Panc1 (cell line): ENCODE results near the gene BIVM. TPM values are rescaled to one million over a fixed set of nuclear protein-coding genes. Genes with fewer than 3 reads are reported as not detected.

ENCODE experiments used
- ATAC-seq: fragments of 200-7000 bp; cut with Tn5 transposase; 2 replicates; pipeline ENCODE4 v1.9.1; 2020; ENCODE audit warnings: mild to moderate bottlenecking, moderate library complexity
- BruUV-seq: library from RNA; stranded (reverse); fragments of 400-500 nt; replicated peaks from 2 replicates; lab custom pipeline; 2021; lab: Mats Ljungman, UMichigan
- CTCF ChIA-PET: fragments of 300-600 bp; sonication (Branson Sonifier 250); formaldehyde crosslinking; loops from one replicate; lab custom pipeline; 2022; ENCODE audit warnings: antibody characterized with exemption; lab: Charles Lee
- POLR2A ChIA-PET: fragments of 300-600 bp; sonication (Branson Sonifier 250); formaldehyde crosslinking; loops from one replicate; lab custom pipeline; 2022; ENCODE audit warnings: antibody characterized with exemption; lab: Charles Lee
- DNase-seq: peaks from one replicate; pipeline ENCODE4 v3.0.0-alpha.2; 2010; ENCODE audit warnings: low read depth, low spot score
- H3K27ac ChIP-seq: 2 replicates; pipeline ENCODE4 v1.5.1; 2011; ENCODE audit warnings: mild to moderate bottlenecking, low read length, inconsistent platforms
- H3K27me3 ChIP-seq: fragments of 200-500 bp; sonication (Bioruptor generic); 2 replicates; pipeline ENCODE4 v1.6.0; 2014; ENCODE audit warnings: low read length, inconsistent platforms; ENCODE audit not compliant: control insufficient read depth, insufficient read depth
- H3K36me3 ChIP-seq: fragments of 200-500 bp; sonication (Bioruptor generic); 2 replicates; pipeline ENCODE4 v1.5.1; 2014; ENCODE audit warnings: inconsistent platforms, mild to moderate bottlenecking, low read length, moderate library complexity; ENCODE audit not compliant: control insufficient read depth, insufficient read depth
- H3K4me1 ChIP-seq: 2 replicates; pipeline ENCODE4 v1.5.1; 2011; ENCODE audit warnings: inconsistent platforms, mild to moderate bottlenecking, low read length, moderate library complexity; ENCODE audit not compliant: control insufficient read depth, insufficient read depth
- H3K4me3 ChIP-seq, 2 experiments: 2 replicates each; pipeline ENCODE4 v1.5.1; 2011 to 2012; ENCODE audit warnings: low read depth in 2 of 2, low read length in 2 of 2, mild to moderate bottlenecking in 2 of 2, inconsistent platforms in 1 of 2, moderate library complexity in 1 of 2
- H3K9me3 ChIP-seq: fragments of 200-500 bp; sonication (Bioruptor generic); 2 replicates; pipeline ENCODE4 v1.5.1; 2014; ENCODE audit warnings: low read depth, mild to moderate bottlenecking, inconsistent platforms, low read length, moderate library complexity; ENCODE audit not compliant: control insufficient read depth, insufficient read depth
- CTCF ChIP-seq: fragments of 450-650 bp; IDR thresholded peaks from 2 replicates; pipeline ENCODE4 v1.5.1; 2017; ENCODE audit warnings: mild to moderate bottlenecking
- POLR2AphosphoS5 ChIP-seq: IDR thresholded peaks from 2 replicates; pipeline ENCODE4 v1.6.1; 2012; ENCODE audit warnings: mild to moderate bottlenecking, low read depth, low read length, moderate library complexity
- REST ChIP-seq, 2 experiments: IDR thresholded peaks; 2 replicates each; pipeline ENCODE4 v1.6.1; 2011 to 2012; ENCODE audit warnings: low read depth in 2 of 2, control low read depth in 1 of 2, low read length in 1 of 2, mild to moderate bottlenecking in 1 of 2, moderate library complexity in 1 of 2; ENCODE audit not compliant: insufficient read depth in 1 of 2
- SIN3A ChIP-seq: IDR thresholded peaks from 2 replicates; pipeline ENCODE4 v1.6.1; 2012; ENCODE audit warnings: low read depth, mild to moderate bottlenecking, low read length, moderate library complexity, borderline replicate concordance; ENCODE audit not compliant: insufficient read depth
- TCF7L2 ChIP-seq: IDR thresholded peaks from 2 replicates; pipeline ENCODE4 v1.6.1; 2011; ENCODE audit warnings: mild to moderate bottlenecking, low read depth, low read length, inconsistent platforms
- in situ Hi-C: cut with HindIII; loops from 2 replicates; pipeline ENCODE4 v1.10.0; 2016; ENCODE audit warnings: low sequenced_read_pairs, low pct_unique_long_range_greater_than_20kb
- intact Hi-C: fragments of 100-400 bp; cut with micrococcal nuclease; formaldehyde crosslinking; loops from one replicate; pipeline ENCODE4 v1.10.0; 2022; ENCODE audit not compliant: unreplicated experiment
- total RNA-seq: library from RNA; stranded (reverse); gene quantifications from one replicate; pipeline ENCODE4 v1.2.1, GENCODE V29; 2021; ENCODE audit not compliant: unreplicated experiment

The BIVM gene
- total RNA-seq, 1 experiment from 2014 or later, result 10.5 TPM

DNA sequence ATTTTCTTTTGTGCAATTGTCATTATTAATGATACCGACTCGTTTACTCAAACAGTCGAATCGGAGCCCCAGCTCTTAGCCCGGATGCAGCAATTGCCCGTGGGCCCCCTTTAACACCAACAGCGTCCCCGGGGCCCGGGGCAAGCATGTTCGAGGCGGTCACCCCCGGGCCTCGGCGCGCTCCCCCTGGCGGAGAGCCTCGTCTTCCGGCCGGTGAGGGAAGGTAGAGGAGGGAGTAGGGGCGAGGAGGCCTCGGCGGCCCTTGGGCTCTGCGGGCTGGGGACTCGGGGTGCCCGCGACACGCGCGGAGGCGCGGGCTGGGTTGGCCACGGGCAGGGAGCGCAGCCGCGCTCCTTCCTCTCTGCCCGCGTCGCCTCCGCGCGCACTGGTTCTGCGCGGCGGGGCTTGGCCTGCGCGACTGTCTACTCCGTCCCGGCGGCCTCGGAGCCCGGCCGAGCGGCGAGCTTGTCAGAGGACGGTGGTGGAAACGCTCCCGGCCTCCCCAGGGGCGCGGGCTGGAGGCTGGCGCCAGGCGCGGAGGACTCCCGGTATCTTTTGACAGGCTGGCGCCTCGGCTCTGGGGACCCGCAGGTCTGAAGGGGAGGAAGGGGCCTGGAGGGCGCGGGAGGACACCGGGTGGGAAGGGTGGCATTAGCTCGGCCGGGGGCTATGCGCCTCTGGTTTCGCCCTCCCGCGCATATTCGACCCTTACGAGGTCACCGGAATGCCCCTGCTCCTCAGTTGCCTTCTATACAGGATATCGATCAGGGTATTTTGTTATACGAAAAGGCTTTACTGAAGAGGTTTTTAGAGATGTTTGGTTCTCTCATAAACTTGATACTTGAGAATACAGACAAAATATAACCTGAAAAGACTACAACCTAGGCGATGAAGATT is 1.5 kb downstream of the BIVM start:
- H3K36me3 ChIP-seq, result no peaks in the 10 kb centered on the region; the same call in 1 of the 2 replicates
- ATAC-seq (peak; percentile 89), DNase-seq (peak; percentile 10)
- ChIA-PET POLR2A (interaction anchor here (0.6 kb wide), 1 partner anchor 21 kb away, joined by 3 read pairs; no protein-coding TSS in a partner anchor), CTCF (interaction anchor here (0.6 kb wide), 1 partner anchor 868 kb away, joined by 5 read pairs; no protein-coding TSS in a partner anchor)
- no peaks in the 10 kb centered on the region for H3K4me1 ChIP-seq
- intact Hi-C loops, result no loop called here
- no peaks in the 10 kb centered on the region for H3K9me3 ChIP-seq
- peak overlapping the region; percentile 63 to 81 for H3K4me3 ChIP-seq
- BruUV-seq, result no TSS peak
- no peak for TF ChIP-seq TCF7L2
- TF ChIP-seq CTCF, result peak; percentile 79
- TF ChIP-seq POLR2AphosphoS5, result no peak
- in situ Hi-C loops, result no loop called here
- H3K27me3 ChIP-seq, result no peaks in the 10 kb centered on the region
- peak overlapping the region; percentile 68 for H3K27ac ChIP-seq

DNA sequence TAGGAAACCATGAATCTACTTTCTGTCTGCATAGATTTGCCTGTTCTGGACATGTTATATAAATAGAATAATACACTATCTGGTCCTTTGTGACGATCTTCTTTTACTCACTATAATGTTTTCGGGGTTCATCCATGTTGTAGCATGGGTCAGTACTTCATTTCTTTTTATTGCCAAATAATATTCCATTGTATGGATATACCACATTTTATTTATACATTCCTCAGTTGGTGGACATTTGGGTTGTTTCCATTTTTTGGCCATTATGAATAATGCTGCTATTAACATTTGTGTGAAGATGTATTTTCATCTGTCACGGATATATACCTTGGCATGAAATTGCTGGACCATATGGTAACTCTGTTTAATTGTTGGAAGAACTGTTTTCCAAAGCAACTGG is 6.8 kb downstream of the BIVM start:
- Histone ChIP-seq H3K36me3 (no peaks in the 10 kb centered on the region), H3K9me3 (no peaks in the 10 kb centered on the region), H3K27me3 (no peaks in the 10 kb centered on the region), H3K4me1 (no peaks in the 10 kb centered on the region), H3K4me3 (no peak overlapping the region), H3K27ac (no peak overlapping the region)
- CTCF ChIA-PET, result no interaction called here
- BruUV-seq, result no TSS peak
- DNase-seq, result no peak
- intact Hi-C loops, result no loop called here
- TF ChIP-seq POLR2AphosphoS5, result no peak
- ATAC-seq, result no peak
- in situ Hi-C loops, result no loop called here
- POLR2A ChIA-PET, result no interaction called here

GRCh38 chr13:102807699-102808098 is 8.8 kb downstream of the BIVM start:
- no peak overlapping the region for H3K27ac ChIP-seq
- ATAC-seq, result no peak
- 0 out of 2 replicates have a peak, but pooled peaks cover 2% of the 10 kb centered on the region for H3K4me1 ChIP-seq
- H3K27me3 ChIP-seq, result no peaks in the 10 kb centered on the region
- intact Hi-C loops (no loop called here), in situ Hi-C loops (no loop called here)
- no peak overlapping the region for H3K4me3 ChIP-seq
- no peaks in the 10 kb centered on the region for H3K9me3 ChIP-seq
- no peak for DNase-seq
- POLR2A ChIA-PET, result no interaction called here
- H3K36me3 ChIP-seq, result no peaks in the 10 kb centered on the region
- CTCF ChIA-PET, result no interaction called here
- no peak for TF ChIP-seq TCF7L2
- TF ChIP-seq SIN3A, result no peak
- TF ChIP-seq CTCF, result no peak
- TF ChIP-seq POLR2AphosphoS5, result no peak
- TF ChIP-seq REST (IDR thresholded peaks at IDR 0.05; ENCODE audit: insufficient read depth in 1 of 2, low read depth in 2 of 2, low read length in 1 of 2), result no peak
- no TSS peak for BruUV-seq
